Mucosa of gallbladder (tissue), 1 donor: ENCODE results near the gene PRRC2B. TPM values are rescaled to one million over a fixed set of nuclear protein-coding genes. Genes with fewer than 3 reads are reported as not detected.
A peak's percentile ranks its signal among the peaks of the same experiment; 100 is the strongest.

ENCODE experiments used
- DNase-seq: peaks from one replicate; pipeline ENCODE4 v3.0.0-alpha.2; 2020; ENCODE audit warnings: low spot score
- total RNA-seq: library from RNA; stranded (reverse); gene quantifications from one replicate; pipeline ENCODE4 v1.2.1, GENCODE V29; 2021
- donor health status: DM: no; HTN: no; CAD: no.

PRRC2B gene
- total RNA-seq, 1 donor from 2014 or later, result 261 TPM

DNA sequence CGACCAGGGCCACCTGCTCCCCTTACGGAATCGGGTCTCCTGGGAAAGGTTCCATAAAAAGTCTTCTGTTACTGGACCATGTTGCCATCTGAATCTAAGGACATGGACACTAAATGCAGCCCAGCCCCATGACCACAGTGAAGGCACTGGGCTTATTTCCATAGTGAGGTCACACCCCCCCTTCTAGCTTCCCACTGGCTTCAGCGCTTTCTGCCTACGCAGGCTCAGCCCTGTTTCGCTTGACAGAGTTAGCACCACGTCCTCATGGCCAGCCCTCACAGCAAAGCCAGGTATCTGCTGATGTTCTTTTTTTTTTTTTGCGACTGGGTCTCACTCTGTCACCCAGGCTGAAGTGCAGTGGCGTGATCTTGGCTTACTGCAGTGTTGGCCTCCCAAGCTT is 123.0 kb downstream of the PRRC2B start:
- DNase-seq, result no peak

DNA sequence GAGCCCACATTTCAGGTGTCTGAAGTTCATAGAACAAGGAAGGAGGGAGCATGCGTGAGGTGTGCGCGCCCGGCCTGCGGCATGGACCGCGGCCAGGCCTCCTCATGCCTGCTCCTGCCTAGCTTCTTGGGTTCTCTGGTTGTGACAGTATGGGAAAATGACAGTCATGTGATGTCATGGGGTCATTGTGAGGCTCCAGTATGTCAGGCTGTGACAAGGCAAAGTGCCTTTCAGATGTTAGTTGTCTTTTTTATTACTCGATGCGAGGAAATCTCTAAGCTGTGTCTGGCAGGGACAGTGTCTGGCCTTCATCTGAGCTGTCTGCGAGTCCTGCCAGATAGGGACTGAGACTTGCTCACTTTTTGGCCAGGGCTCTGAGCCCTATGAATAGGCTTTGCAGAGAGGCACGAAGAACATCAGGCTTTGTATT is 123.9 kb downstream of the PRRC2B start:
- peak; percentile 36 for DNase-seq

DNA sequence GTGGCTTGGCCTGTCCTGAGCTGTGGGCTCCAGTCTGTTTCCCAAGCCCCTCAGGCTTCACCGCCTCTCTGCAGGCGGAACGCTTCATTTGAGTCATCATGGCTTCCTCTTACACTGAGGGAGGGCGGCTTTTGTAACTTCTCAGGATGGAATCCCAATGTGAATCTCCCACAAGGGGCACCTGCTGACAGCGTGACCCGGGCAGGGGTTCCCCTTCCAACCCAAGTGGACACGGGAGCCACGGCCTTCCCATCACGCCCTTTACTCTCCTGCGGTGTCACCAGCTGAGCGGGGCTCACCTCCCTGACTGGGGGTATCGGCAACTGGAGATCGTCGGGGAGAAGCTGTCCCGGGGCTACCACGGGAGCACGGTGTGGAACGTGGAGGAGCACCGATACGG is 124.7 kb downstream of the PRRC2B start:
- DNase-seq, result no peak

DNA sequence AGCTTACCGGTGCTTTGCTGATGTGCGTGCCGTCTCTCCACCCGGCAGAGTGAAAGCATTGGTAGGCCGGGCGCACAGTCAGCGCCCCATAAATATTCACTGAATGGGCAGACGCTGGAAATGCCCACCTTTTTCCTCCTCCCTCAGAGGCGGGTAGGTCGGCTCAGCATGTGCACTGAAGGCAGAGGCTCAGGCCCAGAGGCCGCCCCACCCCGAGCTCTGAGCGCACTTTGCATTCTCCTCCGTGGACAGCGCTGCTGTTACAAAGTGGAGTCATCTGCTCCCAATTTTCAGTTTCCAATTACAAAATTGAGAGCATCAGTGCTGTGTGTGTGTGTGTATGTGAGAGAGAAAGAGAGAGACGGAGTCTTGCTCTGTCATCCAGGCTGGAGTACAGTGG is 126.6 kb downstream of the PRRC2B start:
- no peak for DNase-seq

DNA sequence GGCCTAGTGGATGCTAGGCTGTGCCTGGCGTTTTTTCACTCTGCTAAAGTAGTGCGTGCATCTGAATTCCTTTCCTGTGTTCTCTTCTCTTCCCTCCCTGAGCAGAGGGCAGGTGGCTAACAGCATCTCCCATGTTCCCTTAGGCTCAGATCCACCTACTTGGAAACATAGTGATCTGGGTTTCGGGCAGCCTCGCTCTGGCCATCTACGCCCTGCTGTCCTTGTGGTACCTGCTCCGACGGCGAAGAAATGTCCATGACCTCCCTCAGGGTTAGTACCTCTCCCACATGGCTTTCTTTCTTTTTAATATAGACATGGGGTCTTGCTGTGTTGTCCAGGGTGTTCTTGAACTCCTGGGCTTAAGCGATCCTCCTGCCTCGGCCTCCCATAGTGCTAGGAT is 127.3 kb downstream of the PRRC2B start:
- DNase-seq, result no peak

DNA sequence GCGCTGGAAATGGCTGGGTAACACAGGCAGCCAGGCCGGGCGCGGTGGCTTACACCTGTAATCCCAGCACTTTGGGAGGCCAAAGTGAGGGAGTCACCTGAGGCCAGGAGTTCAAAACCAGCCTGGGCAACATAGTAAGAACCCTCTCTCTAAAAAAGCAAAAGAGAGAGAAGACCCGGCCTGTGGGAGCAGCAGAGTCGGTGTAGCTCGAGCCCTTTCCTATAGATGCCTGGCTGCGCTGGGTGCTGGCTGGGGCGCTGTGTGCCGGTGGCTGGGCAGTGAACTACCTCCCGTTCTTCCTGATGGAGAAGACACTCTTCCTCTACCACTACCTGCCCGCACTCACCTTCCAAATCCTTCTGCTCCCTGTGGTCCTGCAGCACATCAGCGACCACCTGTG is 127.9 kb downstream of the PRRC2B start:
- DNase-seq, result no peak

DNA sequence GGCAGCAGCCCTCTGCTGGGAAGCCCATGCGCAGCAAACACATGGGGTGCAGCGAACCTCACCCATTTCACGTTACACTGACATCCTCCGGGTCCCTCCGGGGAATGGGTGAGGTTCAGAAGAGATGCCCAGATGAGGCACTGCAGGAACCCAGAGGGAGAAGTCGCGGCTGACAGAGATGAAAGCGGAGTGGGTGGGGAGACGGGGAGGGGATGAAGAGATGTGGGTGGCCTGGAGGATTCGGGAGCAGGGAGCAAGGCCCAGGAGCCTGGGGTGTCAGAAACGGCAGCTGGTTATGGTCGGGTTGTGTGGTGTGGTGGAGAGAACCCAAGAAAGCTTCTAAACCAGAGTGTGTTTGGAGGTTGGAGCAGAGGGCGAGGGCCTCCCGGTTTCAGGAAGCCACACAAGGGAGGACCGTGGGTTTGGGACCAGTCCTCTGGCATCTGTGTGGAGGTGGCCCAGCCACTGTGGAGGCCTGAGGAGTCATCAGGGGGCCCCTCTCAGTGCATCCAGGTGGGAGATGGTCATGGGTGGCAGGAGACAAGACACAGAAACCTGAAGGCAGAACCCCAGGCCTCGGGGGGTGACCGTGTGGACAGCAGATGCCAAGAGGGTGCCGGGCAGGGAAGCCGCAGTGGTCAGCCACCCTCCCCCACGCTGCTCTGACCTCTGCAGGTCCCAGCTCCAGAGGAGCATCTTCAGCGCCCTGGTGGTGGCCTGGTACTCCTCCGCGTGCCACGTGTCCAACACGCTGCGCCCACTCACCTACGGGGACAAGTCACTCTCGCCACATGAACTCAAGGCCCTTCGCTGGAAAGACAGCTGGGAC is 128.6 kb downstream of the PRRC2B start:
- no peak for DNase-seq

DNA sequence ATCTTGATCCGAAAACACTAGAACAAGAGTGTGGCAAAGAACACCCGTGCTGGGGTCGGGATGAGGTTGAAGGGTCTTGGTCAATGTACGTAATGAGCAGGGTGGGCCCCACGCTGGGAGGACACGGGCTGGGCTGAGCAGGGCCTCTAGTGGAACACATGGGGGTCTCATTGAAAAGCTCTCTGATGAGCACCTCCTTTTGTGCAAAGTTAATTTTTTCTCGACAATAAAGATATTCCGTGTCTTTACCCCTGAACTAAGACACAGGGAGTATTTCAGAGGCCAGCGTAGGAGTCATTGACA is 129.2 kb downstream of the PRRC2B start:
- no peak for DNase-seq

DNA sequence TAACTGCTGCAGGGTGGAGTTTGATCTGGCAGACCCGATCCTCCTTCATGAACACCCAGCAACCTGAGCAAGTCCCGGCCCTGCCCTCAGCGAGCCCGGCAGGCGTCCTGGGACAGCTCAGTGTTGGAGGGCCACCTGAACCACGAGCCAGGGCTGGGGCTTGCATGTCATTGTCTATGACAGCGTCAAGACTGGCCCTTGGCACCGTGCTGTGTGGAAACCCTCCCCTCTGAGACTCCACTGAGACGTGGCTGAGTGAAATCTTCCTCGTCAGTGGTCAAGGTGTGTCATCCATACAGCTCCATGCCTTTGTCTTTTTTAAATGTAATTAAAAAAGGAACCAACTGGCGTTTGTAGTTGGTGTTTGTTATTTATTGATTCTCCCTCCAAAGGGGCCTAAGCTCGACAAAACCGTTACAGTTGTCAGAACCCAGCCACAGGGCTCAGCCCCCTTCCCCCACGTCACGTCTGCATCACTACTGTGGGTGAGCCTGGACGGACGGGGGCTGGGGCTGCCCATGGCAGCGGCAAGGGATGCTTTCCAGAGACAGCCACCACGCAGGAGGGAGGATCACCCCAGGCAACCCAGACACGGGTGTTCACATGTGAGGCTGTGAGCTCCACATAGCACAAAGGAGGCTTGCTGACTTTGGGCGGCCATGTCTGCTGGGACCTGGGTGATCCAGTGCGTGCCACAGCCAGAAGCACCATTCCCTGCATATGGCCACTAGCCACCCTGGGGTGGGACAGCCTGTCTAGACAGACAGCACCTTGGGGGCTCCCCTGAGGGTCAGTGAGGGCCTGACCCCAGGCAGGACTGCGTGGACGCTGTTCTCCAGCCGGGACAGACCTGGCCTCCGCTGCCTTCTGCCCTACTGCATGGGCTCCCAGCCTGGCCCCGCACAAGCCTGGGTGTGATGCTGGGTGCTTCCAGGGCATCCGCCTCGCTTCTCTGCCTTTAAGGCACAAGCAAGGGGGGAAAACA is 129.9 kb downstream of the PRRC2B start:
- no peak for DNase-seq

DNA sequence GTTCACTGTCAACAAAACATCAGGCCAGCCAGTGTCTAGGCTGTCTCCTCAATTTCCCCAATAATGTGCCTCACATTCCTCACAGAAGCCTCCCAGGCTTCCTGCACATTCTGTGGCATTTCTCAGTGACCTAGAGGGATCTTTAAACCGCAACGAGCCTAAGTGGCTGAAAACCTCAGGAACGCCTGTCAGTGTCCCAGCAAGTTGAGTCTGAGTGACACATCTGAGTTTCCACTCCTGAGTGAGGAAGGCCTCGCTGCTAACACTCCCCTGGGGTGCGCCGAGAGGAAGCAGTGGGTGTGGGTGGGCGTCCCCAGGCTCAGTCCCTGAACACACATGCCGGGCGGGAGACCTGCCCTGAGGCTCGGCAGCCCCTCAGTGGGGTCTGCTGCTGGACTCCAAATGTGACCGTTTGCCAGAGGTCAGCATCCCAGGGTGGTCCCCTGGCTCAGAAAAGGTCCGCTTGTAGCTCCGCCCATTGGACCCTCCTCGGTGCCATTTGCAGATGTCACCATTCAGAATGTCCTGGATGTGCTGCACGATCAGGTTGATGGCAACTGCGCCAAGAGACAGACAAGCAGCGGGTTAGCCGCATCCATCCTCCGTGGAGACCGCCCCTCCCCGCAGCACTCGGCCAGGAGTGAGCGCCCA is 130.9 kb downstream of the PRRC2B start:
- no peak for DNase-seq

DNA sequence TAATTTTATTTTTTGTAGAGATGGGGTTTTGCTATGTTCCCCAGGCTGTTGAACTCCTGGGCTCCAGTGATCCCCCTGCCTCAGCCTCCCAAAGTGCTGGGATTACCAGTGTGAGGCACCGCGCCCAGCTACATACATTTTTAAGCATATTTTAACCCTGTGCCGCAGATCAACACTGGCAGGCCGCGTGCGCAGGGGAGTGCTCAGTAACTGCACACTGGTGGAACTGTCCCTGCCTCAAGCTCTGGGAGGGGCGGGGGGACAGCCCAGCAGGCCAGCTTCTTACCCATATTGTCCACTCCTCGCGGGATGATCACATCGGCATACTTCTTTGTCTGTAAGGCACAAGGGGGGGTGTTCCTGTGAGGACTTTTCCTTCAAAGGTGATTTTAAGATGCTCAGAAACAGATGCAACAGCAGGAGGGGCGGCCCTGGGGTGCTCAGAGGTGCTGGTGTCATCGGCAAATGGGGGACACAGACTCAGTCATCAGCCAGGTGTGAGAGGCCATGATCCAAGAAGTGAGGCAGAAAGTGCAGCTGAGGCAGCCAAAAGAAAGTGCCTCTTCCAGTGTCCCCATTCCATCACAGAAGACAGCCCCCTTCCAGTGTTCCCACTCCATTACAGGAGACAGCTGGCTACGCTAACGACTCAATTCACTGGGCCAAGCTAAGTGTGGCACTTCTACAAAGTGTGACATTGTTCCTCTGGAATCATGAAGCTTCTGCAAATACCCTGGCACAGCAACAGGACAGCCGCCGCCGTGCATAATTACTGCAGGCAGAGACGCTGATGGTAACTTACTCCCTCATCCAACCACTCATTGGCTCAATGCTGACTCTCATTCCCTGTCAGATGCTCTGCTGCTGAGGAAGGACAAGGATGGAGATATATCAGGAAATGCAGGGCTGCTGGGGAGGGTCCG is 132.0 kb downstream of the PRRC2B start:
- DNase-seq, result no peak

DNA sequence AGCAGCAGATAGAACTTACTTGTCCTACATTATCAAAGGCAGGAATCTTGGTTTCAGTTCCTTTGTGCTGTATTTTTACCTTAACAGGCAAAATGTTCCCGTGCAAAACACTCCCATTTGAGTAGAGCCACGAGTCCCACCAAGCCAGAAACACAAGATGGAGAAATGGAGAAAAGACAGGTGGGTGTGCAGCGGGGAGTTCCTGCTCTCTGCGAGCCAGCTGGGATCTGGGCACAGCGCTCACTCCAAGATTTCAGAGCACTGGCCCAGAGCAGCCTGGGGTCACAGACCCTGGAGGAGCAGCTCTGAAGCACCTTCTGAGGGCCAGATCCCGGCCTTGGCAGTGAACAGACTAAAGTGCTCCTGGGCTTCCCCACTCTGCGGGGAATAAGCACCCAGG is 134.3 kb downstream of the PRRC2B start:
- DNase-seq, result no peak

DNA sequence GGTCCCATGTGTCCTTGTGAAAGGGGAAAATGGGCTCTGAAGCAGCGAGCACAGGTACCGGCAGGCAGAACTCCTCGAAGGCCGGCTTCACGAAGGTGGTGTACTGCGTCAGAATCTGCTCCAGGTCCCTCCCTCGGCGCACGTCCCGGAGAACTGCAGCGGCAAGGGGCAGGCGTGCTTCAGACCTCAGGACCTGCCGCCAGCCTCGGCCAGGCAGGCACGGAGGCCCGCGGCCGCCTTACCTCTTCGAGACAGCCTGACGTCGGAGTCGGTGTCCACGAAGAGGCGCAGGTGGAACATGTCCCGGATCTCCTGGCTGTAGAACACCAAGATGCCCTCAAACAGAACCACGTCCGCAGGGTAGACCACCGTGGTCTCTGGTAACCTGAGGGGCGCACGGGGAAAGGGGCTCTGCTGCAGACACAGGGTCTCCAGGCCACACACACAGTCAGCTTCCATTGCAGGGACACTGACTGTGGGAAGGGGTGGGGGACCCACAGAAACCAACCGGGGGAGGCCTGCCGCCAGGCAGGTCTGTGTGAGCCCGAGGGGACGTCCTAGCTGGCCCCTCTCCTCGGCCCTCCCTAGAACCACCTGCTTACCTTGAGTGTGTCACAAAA is 135.1 kb downstream of the PRRC2B start:
- no peak for DNase-seq

DNA sequence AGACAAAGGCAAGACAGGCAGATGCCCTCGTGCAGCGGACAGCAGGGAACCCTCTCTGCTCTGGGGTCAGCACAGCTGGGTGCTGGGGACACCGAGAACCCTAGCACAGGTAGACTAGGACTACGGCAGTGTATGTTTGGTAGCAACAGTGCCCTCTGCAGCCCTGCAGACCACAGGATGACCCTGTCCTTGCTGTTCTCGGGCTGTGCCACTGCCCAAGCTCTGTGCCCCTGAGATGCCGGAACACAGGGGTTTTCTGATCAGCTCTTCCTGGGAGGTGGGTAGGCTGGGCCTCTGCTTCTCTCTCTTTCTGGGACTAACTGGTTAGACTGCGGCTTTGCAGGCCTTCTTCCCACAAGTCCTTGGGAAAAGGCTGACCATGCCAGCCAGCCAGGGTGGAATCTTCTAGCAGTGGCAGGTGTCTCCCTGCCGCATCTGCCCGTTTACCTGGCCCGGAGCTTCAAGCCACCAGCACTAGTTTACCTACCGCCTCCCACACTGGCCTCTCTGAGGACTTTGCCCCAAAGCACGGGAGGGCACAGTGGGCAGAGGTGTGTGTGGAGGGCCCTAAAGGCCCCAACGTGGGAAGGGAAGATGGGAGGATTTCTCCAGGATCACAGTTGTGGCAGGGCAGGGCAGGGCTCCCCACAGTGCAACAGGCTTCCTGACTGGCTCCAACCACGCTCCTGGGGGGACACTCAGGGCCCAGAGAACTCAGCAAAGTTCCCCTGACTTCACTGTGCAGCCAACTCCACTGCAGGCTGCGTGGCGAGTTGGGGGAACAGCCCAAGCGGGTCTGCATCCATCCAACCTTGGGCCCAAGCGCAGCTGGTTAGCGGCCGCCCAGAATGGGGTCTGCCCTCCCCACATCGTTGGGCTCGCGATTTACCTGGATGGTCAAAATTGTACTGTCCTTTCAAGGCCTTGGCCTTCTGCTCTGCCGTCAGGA is 136.0 kb downstream of the PRRC2B start:
- DNase-seq, result no peak

DNA sequence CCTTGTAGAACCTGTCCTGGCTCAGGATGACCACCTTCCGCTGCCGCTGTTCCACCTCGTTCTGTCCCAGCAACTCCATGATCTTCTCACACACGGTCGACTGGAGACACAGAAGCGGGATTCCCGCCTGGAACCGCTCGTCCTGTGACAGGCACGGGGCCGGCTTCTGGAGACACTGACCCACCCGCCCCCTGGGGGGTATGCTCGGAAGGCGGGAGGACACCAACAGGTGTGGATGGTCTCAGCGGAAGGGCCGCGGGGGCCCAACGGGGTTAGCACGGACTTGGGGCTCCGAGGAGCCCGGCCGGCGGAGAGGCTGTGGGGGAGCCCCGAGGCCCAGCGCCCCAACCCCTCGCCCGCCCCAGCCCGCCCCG is 136.6 kb downstream of the PRRC2B start:
- DNase-seq, result no peak

DNA sequence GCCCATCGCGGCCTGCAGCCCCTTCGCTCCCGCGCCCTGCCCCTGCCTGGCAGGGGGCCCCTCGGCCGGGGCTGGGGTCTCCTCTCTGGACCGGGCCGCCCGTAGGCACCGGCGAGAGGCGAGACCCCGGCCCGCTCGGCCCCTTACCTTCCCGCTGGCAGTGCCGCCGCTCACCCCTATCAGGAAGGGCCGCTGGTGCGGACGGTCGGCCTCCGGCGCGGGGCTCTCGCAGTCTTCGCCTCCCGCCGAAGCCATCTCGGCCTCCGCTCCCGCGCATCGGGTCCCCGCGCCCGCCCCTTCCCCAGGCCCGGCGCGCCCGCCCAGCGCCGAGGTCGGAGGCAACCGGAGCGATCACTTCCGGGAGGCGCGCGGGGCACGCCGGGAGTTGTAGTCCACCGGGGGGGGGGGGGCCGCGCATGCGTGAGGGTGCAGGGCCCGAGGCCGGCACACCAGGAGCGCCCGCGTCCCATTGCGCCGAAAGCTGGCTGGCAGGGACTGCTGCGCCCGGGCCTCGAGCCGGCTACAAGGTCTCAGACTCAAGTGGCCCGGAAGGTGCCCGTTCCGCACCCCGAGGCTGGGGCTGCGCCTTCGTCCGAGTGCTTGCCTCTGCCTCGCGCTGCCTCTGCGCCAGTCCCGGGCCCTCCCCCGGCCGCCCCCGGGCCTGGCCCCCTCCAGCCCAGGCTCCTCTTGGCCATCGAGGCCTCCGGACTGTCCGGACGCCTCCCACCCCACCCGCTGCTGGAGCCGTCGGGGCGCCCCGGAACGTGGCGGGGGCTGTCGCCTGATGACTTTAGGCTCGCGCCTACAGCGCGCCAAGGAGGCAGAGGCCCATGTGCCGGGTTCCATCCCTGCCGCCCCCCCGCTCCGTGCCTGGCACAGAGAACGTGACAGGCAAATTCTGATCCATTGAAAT is 137.3 kb downstream of the PRRC2B start, which contains the start of gene UCK1:
TSS of gene UCK1 (minus strand) at position 344 of the 913 bp plus-strand sequence. CDS start at position 255, 89 bp downstream.
- DNase-seq, result peak; percentile 63

DNA sequence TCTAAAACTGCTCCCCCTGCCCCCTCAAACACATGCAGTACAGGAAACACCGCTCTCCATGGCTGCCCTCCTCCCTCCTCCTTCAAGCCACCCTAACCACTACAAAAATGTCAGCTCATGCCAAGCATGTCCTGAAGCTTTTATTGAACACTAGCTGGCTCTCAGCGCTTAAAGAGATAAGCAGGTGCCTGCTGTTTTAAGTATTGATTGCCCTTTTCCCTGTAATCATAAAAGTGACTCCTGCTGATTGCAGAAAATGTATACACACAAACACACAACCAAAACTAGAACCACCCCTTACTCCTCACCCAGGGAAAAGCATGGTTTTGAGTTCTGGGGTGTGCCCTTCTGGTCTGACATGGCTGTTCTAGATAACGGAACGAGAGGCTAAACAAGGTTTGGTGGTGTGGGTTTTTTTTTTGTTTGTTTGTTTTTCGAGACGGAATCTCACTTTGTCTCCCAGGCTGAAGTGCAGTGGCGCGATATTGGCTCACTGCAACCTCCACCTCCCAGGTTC is 140.9 kb downstream of the PRRC2B start:
- DNase-seq, result peak; percentile 34

DNA sequence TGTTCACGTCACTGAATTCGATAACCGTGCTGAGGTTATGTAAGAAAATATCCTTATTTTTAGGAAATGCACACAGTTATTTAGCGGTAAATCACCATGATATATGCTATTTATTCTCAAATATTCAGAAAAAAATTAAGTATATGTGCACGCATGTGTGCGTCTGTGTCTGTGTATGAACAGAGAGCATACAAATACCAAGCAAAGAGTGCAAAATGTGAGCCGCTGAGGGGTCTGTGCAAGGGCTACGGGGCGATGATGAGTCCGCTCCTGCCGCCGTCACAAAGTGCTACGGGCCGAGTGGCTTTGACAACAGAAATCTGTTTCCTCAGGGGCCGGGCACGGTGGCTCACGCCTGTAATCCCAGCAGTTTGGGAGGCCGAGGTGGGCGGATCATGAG is 144.1 kb downstream of the PRRC2B start:
- DNase-seq, result no peak
